Tibial artery (tissue), 4 donors: Measurements from ENCODE around the gene ERMAP.

Source experiments
- DNase-seq, 2 donors: peaks; one replicate each; pipeline ENCODE4 v3.0.0-alpha.2; 2019
- H3K27ac ChIP-seq, 2 donors: fragments of 200-600 bp; sonication (generic) in 1 of 2; 1 replicate in 1 of 2; 2 replicates in 1 of 2; pipeline ENCODE4 v1.5.1; 2018 to 2019; ENCODE audit warnings: mild to moderate bottlenecking in 1 of 2
- H3K27me3 ChIP-seq, 2 donors: fragments of 200-600 bp; sonication (generic) in 1 of 2; one replicate each; pipeline versions ENCODE4 v1.5.1 to v1.6.0; 2016 to 2019
- H3K36me3 ChIP-seq, 3 donors: fragments of 200-600 bp; sonication (generic) in 2 of 3; one replicate each; pipeline ENCODE4 v1.5.1; 2016 to 2019; ENCODE audit warnings: mild to moderate bottlenecking in 2 of 3
- H3K4me1 ChIP-seq, 4 donors: fragments of 200-600 bp; sonication (generic) in 2 of 4; 1 replicate in 3 of 4; 2 replicates in 1 of 4; pipeline ENCODE4 v1.5.1; 2016 to 2019
- H3K4me3 ChIP-seq, 2 donors: fragments of 200-600 bp; sonication (generic) in 1 of 2; 1 replicate in 1 of 2; 2 replicates in 1 of 2; pipeline ENCODE4 v1.5.1; 2018 to 2019; ENCODE audit warnings: mild to moderate bottlenecking in 2 of 2
- H3K9me3 ChIP-seq, 3 donors: fragments of 200-600 bp; sonication (generic) in 1 of 3; one replicate each; pipeline ENCODE4 v1.5.1; 2016 to 2019
- intact Hi-C: fragments of 100-400 bp; cut with DNase I; formaldehyde crosslinking; loops from one replicate; pipeline ENCODE4 v1.15.0; 2023; ENCODE audit warnings: low total_unique reads
- TF ChIP-seq, protein P1 (sequence below), 2 experiments: fragments of 200-600 bp in 1 of 2; fragments of 450-650 bp in 1 of 2; IDR thresholded peaks; one replicate each; pipeline ENCODE4 v1.5.1; 2017 to 2019; ENCODE audit warnings: antibody characterized with exemption in 2 of 2, mild to moderate bottlenecking in 1 of 2, moderate library complexity in 1 of 2

The ERMAP gene

DNA sequence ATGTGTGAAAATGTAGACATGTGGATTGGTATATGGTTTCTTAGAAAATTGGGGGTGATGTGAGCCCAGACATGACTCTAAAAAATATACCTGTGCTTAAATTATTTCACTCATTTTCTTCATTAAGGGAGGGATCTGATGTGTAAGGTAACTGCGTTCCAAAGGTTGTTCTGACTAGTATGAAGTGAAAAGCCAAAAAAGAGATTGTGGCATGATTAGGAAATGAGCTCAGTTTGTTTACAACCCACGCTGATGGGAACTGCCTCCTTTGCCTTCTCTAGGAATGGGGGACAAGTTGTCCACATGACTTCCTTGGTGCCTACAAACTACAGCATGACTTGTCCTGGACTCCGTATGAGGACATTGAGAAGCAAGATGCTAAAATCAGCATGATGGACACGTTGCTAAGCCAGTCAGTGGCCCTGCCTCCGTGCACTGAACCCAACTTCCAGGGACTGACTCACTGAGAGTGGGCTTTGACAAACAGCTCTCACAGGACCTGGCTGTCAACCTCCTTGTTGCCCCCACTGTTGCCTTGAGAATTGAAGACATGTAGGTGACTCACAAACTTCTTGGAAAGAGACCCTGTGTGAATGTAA is 41.9 kb upstream of the ERMAP start:
- H3K9me3 ChIP-seq = no peaks in the 10 kb centered on the region
- H3K27me3 ChIP-seq = no peaks in the 10 kb centered on the region
- intact Hi-C loops = no loop called here
- TF ChIP-seq, protein P1, sequence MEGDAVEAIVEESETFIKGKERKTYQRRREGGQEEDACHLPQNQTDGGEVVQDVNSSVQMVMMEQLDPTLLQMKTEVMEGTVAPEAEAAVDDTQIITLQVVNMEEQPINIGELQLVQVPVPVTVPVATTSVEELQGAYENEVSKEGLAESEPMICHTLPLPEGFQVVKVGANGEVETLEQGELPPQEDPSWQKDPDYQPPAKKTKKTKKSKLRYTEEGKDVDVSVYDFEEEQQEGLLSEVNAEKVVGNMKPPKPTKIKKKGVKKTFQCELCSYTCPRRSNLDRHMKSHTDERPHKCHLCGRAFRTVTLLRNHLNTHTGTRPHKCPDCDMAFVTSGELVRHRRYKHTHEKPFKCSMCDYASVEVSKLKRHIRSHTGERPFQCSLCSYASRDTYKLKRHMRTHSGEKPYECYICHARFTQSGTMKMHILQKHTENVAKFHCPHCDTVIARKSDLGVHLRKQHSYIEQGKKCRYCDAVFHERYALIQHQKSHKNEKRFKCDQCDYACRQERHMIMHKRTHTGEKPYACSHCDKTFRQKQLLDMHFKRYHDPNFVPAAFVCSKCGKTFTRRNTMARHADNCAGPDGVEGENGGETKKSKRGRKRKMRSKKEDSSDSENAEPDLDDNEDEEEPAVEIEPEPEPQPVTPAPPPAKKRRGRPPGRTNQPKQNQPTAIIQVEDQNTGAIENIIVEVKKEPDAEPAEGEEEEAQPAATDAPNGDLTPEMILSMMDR (IDR thresholded peaks at IDR 0.05) = no peak
- peaks cover 0 to 10% (median 0%) of the 10 kb centered on the region in 4 donors for H3K4me1 ChIP-seq
- H3K36me3 ChIP-seq = peaks cover 39 to 59% (median 40%) of the 10 kb centered on the region in 3 donors
- H3K4me3 ChIP-seq = no peak overlapping the region
- DNase-seq = no peak
- H3K27ac ChIP-seq = no peak overlapping the region

DNA sequence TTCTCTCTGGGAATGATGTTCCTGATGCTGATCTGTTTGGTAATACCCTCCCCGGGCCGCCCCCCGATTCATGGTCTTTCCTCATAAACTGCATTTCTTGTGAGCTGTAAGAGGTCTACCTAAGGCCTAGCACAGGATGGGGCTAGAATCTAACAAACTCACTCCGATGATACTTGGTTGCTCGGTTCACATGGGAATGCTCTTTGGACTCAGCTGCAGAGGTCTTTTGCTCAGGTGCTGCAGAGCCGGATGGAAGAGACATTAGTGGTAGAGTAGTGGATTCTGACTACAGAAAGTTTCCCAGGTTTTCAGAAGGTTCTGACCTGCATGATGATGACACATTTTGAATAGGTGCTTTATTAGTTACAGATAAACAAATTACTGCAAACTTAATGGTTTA is 40.4 kb upstream of the ERMAP start:
- no peak overlapping the region for H3K27ac ChIP-seq
- no peak for DNase-seq
- H3K9me3 ChIP-seq = no peaks in the 10 kb centered on the region
- peaks cover 0 to 3% (median 0%) of the 10 kb centered on the region in 4 donors for H3K4me1 ChIP-seq
- intact Hi-C loops = no loop called here
- TF ChIP-seq, protein P1 (IDR thresholded peaks at IDR 0.05) = no peak
- no peak overlapping the region for H3K4me3 ChIP-seq
- peaks cover 39 to 74% (median 48%) of the 10 kb centered on the region in 3 donors for H3K36me3 ChIP-seq
- H3K27me3 ChIP-seq = no peaks in the 10 kb centered on the region

DNA sequence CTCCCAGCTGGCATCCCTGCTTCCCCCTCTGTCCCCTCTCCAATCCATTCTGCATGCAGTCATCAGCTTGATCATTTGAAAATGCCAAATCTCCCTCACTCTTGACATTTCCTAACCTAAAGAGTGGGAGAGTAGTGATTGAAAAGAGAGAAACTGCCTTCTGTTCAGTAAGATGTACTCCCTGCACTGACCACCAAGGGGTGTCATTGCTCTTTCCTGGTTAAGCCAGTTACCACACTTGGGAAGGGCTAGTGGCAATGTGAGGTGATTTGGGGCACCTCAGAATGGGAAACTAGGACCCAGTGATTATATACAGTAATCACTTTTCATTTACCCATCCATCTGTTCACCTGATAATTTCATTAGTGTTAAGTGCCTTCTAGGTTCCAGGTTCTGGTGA is 39.1 kb upstream of the ERMAP start:
- peaks cover 39 to 84% (median 53%) of the 10 kb centered on the region in 3 donors for H3K36me3 ChIP-seq
- DNase-seq = no peak
- H3K9me3 ChIP-seq = no peaks in the 10 kb centered on the region
- H3K4me3 ChIP-seq = no peak overlapping the region
- H3K27ac ChIP-seq = no peak overlapping the region
- no peaks in the 10 kb centered on the region for H3K27me3 ChIP-seq
- H3K4me1 ChIP-seq = no peaks in the 10 kb centered on the region
- TF ChIP-seq, protein P1 (IDR thresholded peaks at IDR 0.05) = peak; percentile 42 to 51
- intact Hi-C loops = no loop called here

DNA sequence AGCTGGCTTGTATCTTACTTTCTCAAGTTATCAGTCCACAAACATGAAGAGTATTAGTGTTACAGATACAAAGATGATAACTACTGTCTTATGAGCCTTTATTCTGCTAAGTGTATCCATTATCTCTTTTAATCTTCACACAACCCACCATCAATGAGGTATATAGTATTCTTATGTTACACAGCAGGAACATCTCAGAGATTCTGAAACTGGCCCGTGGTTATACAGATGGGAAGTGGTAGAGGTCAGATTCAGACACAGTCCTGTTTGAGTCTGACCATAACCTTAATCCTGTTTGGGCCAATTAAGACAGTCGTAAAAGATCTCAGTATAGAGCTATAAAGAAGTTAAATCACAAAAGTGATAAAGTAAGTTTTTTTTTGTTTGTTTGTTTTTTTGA is 37.2 kb upstream of the ERMAP start:
- Histone ChIP-seq H3K36me3 (peaks cover 29 to 76% (median 41%) of the 10 kb centered on the region in 3 donors), H3K9me3 (no peaks in the 10 kb centered on the region), H3K4me1 (peaks cover 0 to 2% (median under 1%) of the 10 kb centered on the region in 4 donors), H3K4me3 (no peak overlapping the region), H3K27me3 (no peaks in the 10 kb centered on the region), H3K27ac (no peak overlapping the region)
- DNase-seq = no peak
- intact Hi-C loops = loop anchor here (10.0 kb wide), 1 partner anchor 295 kb away; no protein-coding TSS in a partner anchor
- TF ChIP-seq, protein P1 (IDR thresholded peaks at IDR 0.05) = no peak

DNA sequence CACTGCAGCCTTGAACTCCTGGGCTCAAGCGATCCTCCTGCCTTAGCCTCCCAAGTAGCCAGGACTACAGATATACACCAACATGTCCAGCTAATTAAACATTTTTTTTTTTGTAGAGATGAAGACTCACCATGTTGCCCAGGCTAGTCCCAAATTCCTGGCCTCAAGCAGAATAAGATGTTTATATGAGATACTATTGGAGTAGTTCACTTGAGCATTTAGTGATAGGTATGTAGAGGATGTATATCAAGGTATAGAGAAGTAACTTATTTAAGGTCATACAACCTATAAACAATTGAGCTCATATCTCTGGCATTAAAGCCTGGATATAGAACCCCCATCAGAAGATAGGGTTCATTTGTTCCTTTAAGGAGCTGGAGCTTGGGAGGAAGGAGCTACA is 36.7 kb upstream of the ERMAP start:
- H3K9me3 ChIP-seq = no peaks in the 10 kb centered on the region
- no peaks in the 10 kb centered on the region for H3K27me3 ChIP-seq
- DNase-seq = no peak
- no peak overlapping the region for H3K4me3 ChIP-seq
- H3K36me3 ChIP-seq = peaks cover 25 to 71% (median 37%) of the 10 kb centered on the region in 3 donors
- TF ChIP-seq, protein P1 (IDR thresholded peaks at IDR 0.05) = no peak
- peaks cover 0 to 6% (median 5%) of the 10 kb centered on the region in 4 donors for H3K4me1 ChIP-seq
- intact Hi-C loops = loop anchor here (10.0 kb wide), 1 partner anchor 295 kb away; no protein-coding TSS in a partner anchor
- H3K27ac ChIP-seq = no peak overlapping the region
